ENCODE data around the gene PPIL6.

Gene PPIL6

DNA sequence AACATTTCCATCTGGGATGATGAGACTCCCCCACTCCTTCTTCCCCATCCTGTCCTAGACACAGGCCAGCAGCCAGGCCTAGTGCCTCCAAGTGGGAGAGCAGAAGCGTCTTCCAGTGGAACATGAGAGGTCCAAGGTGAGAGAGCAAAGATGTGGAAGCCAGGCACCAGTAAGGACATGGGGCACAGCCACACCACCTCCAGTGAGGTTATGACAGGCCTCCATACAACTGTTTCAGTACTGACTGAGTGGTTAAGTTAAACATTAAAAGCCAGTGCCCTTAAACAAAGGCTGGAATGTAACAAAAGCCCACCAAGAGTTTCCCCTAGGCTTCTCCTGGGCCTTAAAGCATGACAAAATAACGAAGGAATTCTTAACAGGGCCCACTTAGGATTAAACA lies 37.3 kb upstream of the PPIL6 start:
- TF ChIP-seq, protein P1, sequence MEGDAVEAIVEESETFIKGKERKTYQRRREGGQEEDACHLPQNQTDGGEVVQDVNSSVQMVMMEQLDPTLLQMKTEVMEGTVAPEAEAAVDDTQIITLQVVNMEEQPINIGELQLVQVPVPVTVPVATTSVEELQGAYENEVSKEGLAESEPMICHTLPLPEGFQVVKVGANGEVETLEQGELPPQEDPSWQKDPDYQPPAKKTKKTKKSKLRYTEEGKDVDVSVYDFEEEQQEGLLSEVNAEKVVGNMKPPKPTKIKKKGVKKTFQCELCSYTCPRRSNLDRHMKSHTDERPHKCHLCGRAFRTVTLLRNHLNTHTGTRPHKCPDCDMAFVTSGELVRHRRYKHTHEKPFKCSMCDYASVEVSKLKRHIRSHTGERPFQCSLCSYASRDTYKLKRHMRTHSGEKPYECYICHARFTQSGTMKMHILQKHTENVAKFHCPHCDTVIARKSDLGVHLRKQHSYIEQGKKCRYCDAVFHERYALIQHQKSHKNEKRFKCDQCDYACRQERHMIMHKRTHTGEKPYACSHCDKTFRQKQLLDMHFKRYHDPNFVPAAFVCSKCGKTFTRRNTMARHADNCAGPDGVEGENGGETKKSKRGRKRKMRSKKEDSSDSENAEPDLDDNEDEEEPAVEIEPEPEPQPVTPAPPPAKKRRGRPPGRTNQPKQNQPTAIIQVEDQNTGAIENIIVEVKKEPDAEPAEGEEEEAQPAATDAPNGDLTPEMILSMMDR (IDR thresholded peaks at IDR 0.05; ENCODE audit: insufficient read depth, low read length, poor library complexity, severe bottlenecking): no peak
- no peak overlapping the region; the same call in 1 of the 2 replicates for H3K4me3 ChIP-seq (replicated peaks; ENCODE audit: low read depth, low read length)
- no peaks in the 10 kb centered on the region for H3K27me3 ChIP-seq (replicated peaks; ENCODE audit: control insufficient read depth, insufficient read depth, low read length)
- H3K36me3 ChIP-seq (ENCODE audit: control insufficient read depth, insufficient read depth, low read length): peaks cover 4% of the 10 kb centered on the region
- no peak for DNase-seq (ENCODE audit: extremely low read depth, insufficient read length)

DNA sequence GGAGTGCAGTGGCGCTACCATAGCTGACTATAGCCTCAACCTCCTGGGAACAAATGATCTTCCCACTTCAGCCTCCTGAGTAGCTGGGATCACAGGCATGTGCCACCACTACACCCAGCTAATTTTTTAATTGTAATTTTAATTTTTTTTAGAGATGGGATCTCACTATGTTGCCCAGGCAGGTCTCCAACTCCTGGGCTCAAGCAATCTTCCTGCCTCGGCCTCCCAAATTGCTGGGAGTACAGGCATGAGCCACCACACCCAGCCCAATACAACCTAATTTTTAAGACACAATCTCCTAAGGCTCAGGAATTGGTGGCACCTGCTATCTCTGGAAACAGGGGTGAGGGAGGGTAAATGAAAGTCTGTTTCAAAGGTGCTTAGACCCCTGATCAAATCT lies 36.8 kb upstream of the PPIL6 start:
- Histone ChIP-seq H3K27me3 (replicated peaks; ENCODE audit: control insufficient read depth, insufficient read depth, low read length) (no peaks in the 10 kb centered on the region), H3K36me3 (ENCODE audit: control insufficient read depth, insufficient read depth, low read length) (peaks cover 4% of the 10 kb centered on the region), H3K4me3 (replicated peaks; ENCODE audit: low read depth, low read length) (no peak overlapping the region)
- TF ChIP-seq, protein P1 (IDR thresholded peaks at IDR 0.05; ENCODE audit: insufficient read depth, low read length, poor library complexity, severe bottlenecking): no peak
- DNase-seq (ENCODE audit: extremely low read depth, insufficient read length): no peak

DNA sequence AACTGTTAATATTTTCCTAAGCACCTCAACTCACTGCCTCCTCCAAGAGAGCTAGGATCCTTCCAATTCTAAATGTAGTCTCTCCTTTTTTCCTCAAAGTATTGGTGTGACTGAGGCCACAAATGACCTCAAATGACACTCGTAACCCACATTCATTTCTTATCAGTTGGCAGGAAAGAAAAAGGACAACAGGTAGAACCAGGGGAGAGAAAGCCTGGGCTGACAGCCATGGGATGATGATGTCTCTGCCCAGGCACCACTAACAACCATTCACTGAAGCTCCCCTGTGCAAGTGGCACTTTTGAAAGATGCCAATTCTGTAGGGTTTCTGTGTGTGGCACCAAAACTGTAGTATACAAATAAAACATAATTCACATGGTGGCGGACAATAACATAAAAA lies 35.2 kb upstream of the PPIL6 start:
- TF ChIP-seq, protein P1 (IDR thresholded peaks at IDR 0.05; ENCODE audit: insufficient read depth, low read length, poor library complexity, severe bottlenecking): no peak
- Histone ChIP-seq H3K27me3 (replicated peaks; ENCODE audit: control insufficient read depth, insufficient read depth, low read length) (no peaks in the 10 kb centered on the region), H3K36me3 (ENCODE audit: control insufficient read depth, insufficient read depth, low read length) (peaks cover 11% of the 10 kb centered on the region), H3K4me3 (replicated peaks; ENCODE audit: low read depth, low read length) (no peak overlapping the region)
- no peak for DNase-seq (ENCODE audit: extremely low read depth, insufficient read length)

DNA sequence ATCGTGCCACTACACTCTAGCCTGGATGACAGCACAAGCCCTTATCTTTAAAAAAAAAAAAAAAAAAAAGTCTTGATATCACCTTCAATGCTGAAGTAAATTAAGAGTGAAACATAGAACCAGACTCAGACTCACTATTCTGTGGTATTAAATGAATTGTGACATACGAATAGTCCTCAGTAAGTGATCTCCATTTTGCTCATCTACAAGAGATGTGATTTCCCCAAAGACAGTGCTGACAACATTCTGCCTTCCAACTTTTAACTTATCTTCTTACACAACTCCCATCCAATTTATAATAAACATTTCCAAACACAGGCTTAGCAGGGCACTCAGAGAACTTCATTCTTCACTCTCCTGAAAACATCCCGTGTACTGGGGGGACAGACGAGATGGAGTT lies 34.6 kb upstream of the PPIL6 start:
- no peak for DNase-seq (ENCODE audit: extremely low read depth, insufficient read length)
- Histone ChIP-seq H3K36me3 (ENCODE audit: control insufficient read depth, insufficient read depth, low read length) (peaks cover 13% of the 10 kb centered on the region), H3K27me3 (replicated peaks; ENCODE audit: control insufficient read depth, insufficient read depth, low read length) (no peaks in the 10 kb centered on the region), H3K4me3 (replicated peaks; ENCODE audit: low read depth, low read length) (no peak overlapping the region)
- TF ChIP-seq, protein P1 (IDR thresholded peaks at IDR 0.05; ENCODE audit: insufficient read depth, low read length, poor library complexity, severe bottlenecking): no peak

DNA sequence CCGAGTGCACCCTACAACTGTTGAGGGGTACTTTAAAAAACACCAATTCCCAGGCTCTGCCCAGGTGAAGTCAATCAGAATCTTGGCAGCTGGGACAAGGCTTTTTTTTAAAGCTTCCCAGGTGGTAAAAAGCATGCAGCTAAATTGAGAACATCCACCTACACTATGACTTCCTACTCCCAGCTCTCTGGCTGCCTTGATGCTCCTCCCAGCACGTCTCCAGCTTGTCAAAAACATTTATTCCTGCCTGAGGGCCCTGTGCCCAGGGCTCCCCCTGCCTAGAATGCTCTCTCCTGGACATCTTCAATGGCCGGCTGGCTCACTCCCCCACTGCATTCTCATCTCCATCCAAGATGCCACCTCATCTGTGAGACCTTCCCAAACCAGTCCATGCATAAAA lies 32.7 kb upstream of the PPIL6 start:
- no peak for DNase-seq (ENCODE audit: extremely low read depth, insufficient read length)
- TF ChIP-seq, protein P1 (IDR thresholded peaks at IDR 0.05; ENCODE audit: insufficient read depth, low read length, poor library complexity, severe bottlenecking): no peak
- H3K27me3 ChIP-seq (replicated peaks; ENCODE audit: control insufficient read depth, insufficient read depth, low read length): no peaks in the 10 kb centered on the region
- peaks cover 18% of the 10 kb centered on the region for H3K36me3 ChIP-seq (ENCODE audit: control insufficient read depth, insufficient read depth, low read length)
- H3K4me3 ChIP-seq (replicated peaks; ENCODE audit: low read depth, low read length): no peak overlapping the region

All from GM06990 (cell line).